Omental fat pad (tissue), 4 donors: ENCODE data around the gene SLF2. TPM values are rescaled to one million over a fixed set of nuclear protein-coding genes. Genes with fewer than 3 reads are reported as not detected.
A peak's percentile ranks its signal among the peaks of the same experiment; 100 is the strongest.

Experiments
- ATAC-seq: fragments of 150-250 bp; one replicate; pipeline ENCODE4 v1.9.1; 2016; ENCODE audit warnings: mild to moderate bottlenecking, moderate library complexity; ENCODE audit not compliant: low FRiP score
- DNase-seq: peaks from one replicate; pipeline ENCODE4 v3.0.0-alpha.2; 2019; ENCODE audit warnings: low spot score
- CTCF ChIP-seq, 3 donors: fragments of 450-650 bp; IDR thresholded peaks; one replicate each; pipeline ENCODE4 v1.5.1; 2016 to 2017; ENCODE audit warnings: antibody characterized with exemption in 3 of 3, mild to moderate bottlenecking in 3 of 3, moderate library complexity in 2 of 3
- total RNA-seq, 4 donors: library from RNA; depleted of rRNA; stranded (reverse); fragments of >200 nt; gene quantifications; one replicate each; pipeline ENCODE4 v1.1.0, GENCODE V29; 2016

Gene SLF2
- total RNA-seq, 4 donors from 2014 or later: 14.9 to 37.8 (median 21.9) TPM

- ATAC-seq (no peak), DNase-seq (no peak)
- no peak for TF ChIP-seq CTCF (IDR thresholded peaks at IDR 0.05)
Measured at GRCh38 chr10:100886521-100886920, 26.2 kb upstream of the SLF2 start.

DNA sequence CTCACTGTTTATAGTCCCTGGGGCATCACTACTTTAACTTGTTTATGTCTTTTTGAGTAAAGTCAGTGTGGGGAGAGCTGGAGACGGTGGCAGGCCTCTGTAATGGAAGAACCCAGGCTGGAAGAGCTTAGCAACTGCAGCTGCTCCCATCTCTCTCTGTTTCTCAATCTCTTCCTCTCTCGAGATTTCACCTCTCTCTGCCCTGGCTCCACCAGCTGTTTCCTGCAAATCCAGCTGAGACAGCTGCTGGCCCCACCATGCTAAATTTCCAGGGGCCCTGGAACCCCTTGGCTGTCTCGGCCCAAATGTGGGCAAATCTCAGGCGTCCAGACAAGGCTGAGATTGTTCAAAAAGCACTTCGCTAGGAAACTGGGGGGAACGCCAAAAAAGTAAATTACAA lies 25.8 kb upstream of the SLF2 start:
- ATAC-seq: no peak
- TF ChIP-seq CTCF (IDR thresholded peaks at IDR 0.05): no peak
- no peak for DNase-seq

DNA sequence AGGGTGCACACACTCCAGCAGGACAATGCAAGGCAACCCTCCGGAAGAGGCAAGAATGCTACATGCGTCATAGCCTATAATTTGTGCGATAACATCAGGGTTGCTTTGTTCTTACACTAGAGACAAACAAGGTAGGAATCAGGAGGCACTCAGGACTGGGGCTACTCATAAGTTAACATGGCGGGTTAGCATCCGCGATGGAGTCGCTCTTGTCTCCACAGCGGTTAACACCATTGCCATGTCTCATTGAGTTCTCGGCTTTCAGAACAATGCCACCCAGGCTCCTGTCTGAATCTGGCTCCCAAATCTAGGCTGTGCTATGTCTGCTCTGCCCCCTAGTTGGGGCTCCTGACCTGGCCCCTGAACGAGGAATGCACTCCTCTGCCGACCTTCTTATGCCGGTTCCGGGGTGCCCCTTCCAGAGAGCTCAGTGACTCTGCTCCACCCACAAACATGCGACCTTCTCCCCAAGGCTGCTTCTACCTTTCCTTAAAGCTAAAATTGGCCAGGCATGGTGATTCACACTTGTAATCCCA lies 24.9 kb upstream of the SLF2 start:
- ATAC-seq (no peak), DNase-seq (no peak)
- no peak for TF ChIP-seq CTCF (IDR thresholded peaks at IDR 0.05)

DNA sequence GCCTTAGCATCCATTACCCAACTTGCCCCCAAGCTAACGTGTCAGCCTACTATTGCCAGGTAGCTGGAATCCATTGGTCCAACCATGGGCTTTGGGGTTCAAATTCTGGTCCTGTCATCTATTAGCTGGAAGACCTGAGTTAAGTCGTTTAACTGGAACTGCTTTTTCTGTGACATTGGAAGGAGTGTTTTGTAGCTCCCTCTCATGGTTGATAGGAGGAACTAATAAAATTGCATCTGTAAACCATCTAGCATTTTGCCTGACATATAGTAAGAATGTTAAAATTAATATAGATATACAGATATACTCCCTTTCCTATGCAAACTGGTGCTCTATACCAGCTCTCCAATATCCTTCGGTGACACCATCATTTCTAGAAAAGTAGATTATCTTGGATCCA lies 23.8 kb upstream of the SLF2 start:
- ATAC-seq (no peak), DNase-seq (no peak)
- no peak for TF ChIP-seq CTCF (IDR thresholded peaks at IDR 0.05)

GRCh38 chr10:100889546-100889945 lies 23.2 kb upstream of the SLF2 start:
- ATAC-seq (no peak), DNase-seq (no peak)
- TF ChIP-seq CTCF (IDR thresholded peaks at IDR 0.05): no peak

DNA sequence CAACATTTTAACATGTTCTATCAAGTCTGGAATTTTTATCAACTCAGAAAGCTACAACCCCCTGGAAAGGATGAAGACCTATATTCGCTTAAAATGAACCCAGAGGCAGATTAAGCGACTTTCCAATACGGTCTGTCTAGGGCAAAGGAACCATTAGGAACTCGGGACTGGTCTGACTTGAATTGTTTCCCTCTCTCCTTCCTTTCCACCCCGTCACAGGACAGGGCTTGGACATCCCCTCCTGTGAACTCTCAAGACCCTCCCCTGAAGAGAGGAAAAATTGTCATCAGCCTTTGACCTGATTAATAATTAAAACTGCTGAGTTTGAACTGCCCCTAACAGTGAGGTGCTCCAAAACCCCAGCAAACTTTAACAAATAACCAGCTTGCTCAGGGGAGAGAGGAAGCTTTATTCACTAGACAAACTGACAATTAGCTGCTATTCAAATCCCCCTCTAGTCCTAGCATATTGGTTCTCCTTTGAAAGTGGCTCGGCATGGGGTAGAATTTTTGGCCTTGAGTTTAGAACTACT lies 22.6 kb upstream of the SLF2 start:
- DNase-seq (no peak), ATAC-seq (no peak)
- no peak for TF ChIP-seq CTCF (IDR thresholded peaks at IDR 0.05)

GRCh38 chr10:100890673-100891317 lies 22.0 kb upstream of the SLF2 start:
- ATAC-seq (peak; percentile 48), DNase-seq (no peak)
- no peak for TF ChIP-seq CTCF (IDR thresholded peaks at IDR 0.05)
